Naive B cell (primary cell): ENCODE data around the gene WDR74. TPM values are rescaled to one million over a fixed set of nuclear protein-coding genes. Genes with fewer than 3 reads are reported as not detected.
A peak's percentile ranks its signal among the peaks of the same experiment; 100 is the strongest.
"Not testable (repeated sequence)": the region's sequence is repeated elsewhere in the genome, so short reads cannot be mapped to it uniquely, and the experiment has no call there.

Source experiments
- ATAC-seq, 2 donors: fragments of 150-1000 bp; cut with Tn5 transposase; 2 replicates each; pipeline ENCODE4 v1.10.0; 2021; ENCODE audit warnings: low read depth in 2 of 2, mild to moderate bottlenecking in 2 of 2, moderate library complexity in 2 of 2
- DNase-seq: peaks from one replicate; pipeline ENCODE4 v3.0.0; 2022
- H3K27ac Mint-ChIP-seq, 6 donors: one replicate each; pipeline ENCODE4 v1.8.0; 2020 to 2022; ENCODE audit warnings: mild to moderate bottlenecking in 6 of 6, mixed read lengths in 6 of 6, moderate library complexity in 5 of 6, inconsistent platforms in 2 of 6
- H3K27me3 Mint-ChIP-seq, 3 donors: one replicate each; pipeline ENCODE4 v1.8.0; 2021 to 2022; ENCODE audit warnings: mixed read lengths in 3 of 3, mild to moderate bottlenecking in 1 of 3
- H3K36me3 Mint-ChIP-seq, 2 donors: one replicate each; pipeline ENCODE4 v1.8.0; 2020 to 2022; ENCODE audit warnings: mixed read lengths in 2 of 2, inconsistent platforms in 1 of 2, mild to moderate bottlenecking in 1 of 2
- H3K4me1 Mint-ChIP-seq, 3 donors: one replicate each; pipeline ENCODE4 v1.8.0; 2020 to 2022; ENCODE audit warnings: mixed read lengths in 3 of 3, inconsistent platforms in 1 of 3, mild to moderate bottlenecking in 1 of 3, moderate library complexity in 1 of 3
- H3K4me3 Mint-ChIP-seq, 8 donors: one replicate each; pipeline ENCODE4 v1.8.0; 2020 to 2022; ENCODE audit warnings: mild to moderate bottlenecking in 8 of 8, mixed read lengths in 8 of 8, moderate library complexity in 8 of 8, inconsistent platforms in 2 of 8
- H3K9me3 Mint-ChIP-seq, 7 donors: one replicate each; pipeline ENCODE4 v1.8.0; 2020 to 2022; ENCODE audit warnings: mixed read lengths in 7 of 7, mild to moderate bottlenecking in 5 of 7, inconsistent platforms in 2 of 7, moderate library complexity in 1 of 7
- polyA plus RNA-seq, 6 donors: library from polyadenylated mRNA; unstranded; fragments of 300-500 nt; fragmentation: Illumina TruSeq; gene quantifications; one replicate each; pipeline ENCODE4 v1.2.3, GENCODE V29; 2021; ENCODE audit warnings: low read depth in 6 of 6

Gene WDR74
- polyA plus RNA-seq, 6 donors from 2014 or later: 42.0 to 77.0 (median 54.6) TPM

GRCh38 chr11:62842171-62842741 lies 2.9 kb upstream of the WDR74 start:
- Mint-ChIP-seq H3K36me3 (peaks cover 4 to 13% of the 10 kb centered on the region in 2 donors), H3K27me3 (no peaks in the 10 kb centered on the region), H3K4me3 (no peak overlapping the region), H3K4me1 (peaks cover 6 to 21% (median 18%) of the 10 kb centered on the region in 3 donors), H3K27ac (no peak overlapping the region), H3K9me3 (peaks cover 0 to 3% (median 0%) of the 10 kb centered on the region in 7 donors)
- ATAC-seq (no peak), DNase-seq (peak; percentile 27)

GRCh38 chr11:62841361-62842170 lies 2.2 kb upstream of the WDR74 start:
- H3K27me3 Mint-ChIP-seq: no peaks in the 10 kb centered on the region
- ATAC-seq (peak; percentile 56 to 59), DNase-seq (peak; percentile 91)
- peaks cover 0 to 3% (median 0%) of the 10 kb centered on the region in 7 donors for H3K9me3 Mint-ChIP-seq
- peaks cover 10 to 21% (median 20%) of the 10 kb centered on the region in 3 donors for H3K4me1 Mint-ChIP-seq
- no peak overlapping the region for H3K27ac Mint-ChIP-seq
- H3K4me3 Mint-ChIP-seq: no peak overlapping the region
- peaks cover 4 to 13% of the 10 kb centered on the region in 2 donors for H3K36me3 Mint-ChIP-seq

GRCh38 chr11:62840721-62841360 lies 1.5 kb upstream of the WDR74 start:
- DNase-seq, H3K9me3 Mint-ChIP-seq: not testable (repeated sequence)

GRCh38 chr11:62835336-62835735 lies 4.1 kb downstream of the WDR74 start:
- no peak for DNase-seq
- H3K9me3 Mint-ChIP-seq: peaks cover 0 to 3% (median 0%) of the 10 kb centered on the region in 7 donors
- H3K27me3 Mint-ChIP-seq: no peaks in the 10 kb centered on the region
- ATAC-seq: no peak
- peak overlapping the region in 1 of 6 donors; percentile 57 for H3K27ac Mint-ChIP-seq
- peaks cover 40 to 49% (median 43%) of the 10 kb centered on the region in 3 donors for H3K4me1 Mint-ChIP-seq
- H3K4me3 Mint-ChIP-seq: peak overlapping the region in 1 of 8 donors; percentile 90
- H3K36me3 Mint-ChIP-seq: peaks cover 10 to 21% of the 10 kb centered on the region in 2 donors

More at GRCh38 chr11:62840721-62841360, 1.5 kb upstream of the WDR74 start:
- H3K4me1 Mint-ChIP-seq: peaks cover 12 to 22% (median 21%) of the 10 kb centered on the region in 3 donors
- peak; percentile 26 to 31 for ATAC-seq
- not testable (repeated sequence) for H3K4me3 Mint-ChIP-seq, H3K27me3 Mint-ChIP-seq, H3K27ac Mint-ChIP-seq
- peaks cover 4 to 13% of the 10 kb centered on the region in 2 donors for H3K36me3 Mint-ChIP-seq

DNA sequence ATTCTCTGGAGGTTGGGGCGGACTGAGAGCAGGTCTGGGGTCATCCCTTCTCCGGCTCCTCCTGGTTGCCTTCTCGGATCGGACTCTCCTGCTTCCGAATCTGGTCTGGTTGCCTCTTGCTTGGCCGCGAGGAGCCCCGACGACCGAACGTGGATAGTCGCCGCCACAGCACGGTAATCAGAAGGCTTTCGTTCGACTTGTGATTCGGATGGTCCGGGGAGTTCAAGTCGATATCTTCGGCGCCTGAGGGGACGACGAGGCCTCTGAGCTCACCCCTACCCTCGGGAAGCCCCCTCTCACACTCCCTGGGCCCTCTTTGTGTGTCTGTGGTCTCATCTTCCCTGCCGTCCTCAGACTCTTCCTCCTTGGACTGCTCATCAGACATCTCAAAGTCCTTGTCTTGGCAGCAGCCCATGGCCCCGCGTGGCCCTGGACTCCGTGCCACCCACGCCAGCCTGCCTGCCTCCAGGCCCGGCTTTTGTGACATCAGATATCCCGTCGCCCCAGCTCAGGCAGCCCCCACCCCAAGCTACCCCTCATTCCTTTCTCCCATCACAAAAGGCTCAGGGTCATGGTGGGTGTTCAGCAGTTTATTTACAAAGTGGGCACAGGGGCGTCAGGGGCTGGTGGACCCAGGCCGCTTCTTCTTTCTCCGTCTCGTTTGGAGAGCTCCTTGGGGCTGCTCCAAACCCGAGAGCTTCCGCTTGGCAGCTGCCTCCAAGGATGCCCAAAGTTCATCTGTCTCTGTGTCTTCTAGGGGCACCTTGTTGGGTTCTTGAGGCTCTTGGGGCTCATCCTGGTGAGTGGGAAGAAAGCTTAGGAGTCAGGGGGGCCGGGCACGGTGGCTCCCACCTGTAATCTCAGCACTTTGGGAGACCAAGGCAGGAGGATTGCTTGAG lies 6.8 kb downstream of the WDR74 start, which contains the start of gene TEX54:
Gene TEX54, minus strand, starts transcription at position 506 of the 899 bp plus-strand sequence.
- no peaks in the 10 kb centered on the region for H3K9me3 Mint-ChIP-seq
- DNase-seq (no peak), ATAC-seq (peak; percentile 2 to 3)
- H3K27me3 Mint-ChIP-seq: no peaks in the 10 kb centered on the region
- peak within 1 kb of the TSS; percentile 97 to 100 (median 99) for H3K27ac Mint-ChIP-seq
- peaks cover 9 to 11% of the 10 kb centered on the region in 2 donors for H3K36me3 Mint-ChIP-seq
- peaks cover 38 to 55% (median 47%) of the 10 kb centered on the region in 3 donors for H3K4me1 Mint-ChIP-seq
- peak within 1 kb of the TSS; percentile 90 to 100 (median 98) for H3K4me3 Mint-ChIP-seq

GRCh38 chr11:62831520-62832335 lies 7.7 kb downstream of the WDR74 start, which contains the start of gene STX5:
TSS of gene STX5 (minus strand) at chr11:62832051. CDS start at chr11:62831243, 808 bp downstream.
- H3K27me3 Mint-ChIP-seq: no peaks in the 10 kb centered on the region
- peaks cover 6 to 15% of the 10 kb centered on the region in 2 donors for H3K36me3 Mint-ChIP-seq
- H3K4me3 Mint-ChIP-seq: peak within 1 kb of the TSS; percentile 90 to 100 (median 98)
- H3K4me1 Mint-ChIP-seq: peaks cover 39 to 55% (median 52%) of the 10 kb centered on the region in 3 donors
- ATAC-seq (peak; percentile 82 to 85), DNase-seq (peak; percentile 100)
- H3K27ac Mint-ChIP-seq: peak within 1 kb of the TSS; percentile 97 to 100 (median 99)
- H3K9me3 Mint-ChIP-seq: no peaks in the 10 kb centered on the region

DNA sequence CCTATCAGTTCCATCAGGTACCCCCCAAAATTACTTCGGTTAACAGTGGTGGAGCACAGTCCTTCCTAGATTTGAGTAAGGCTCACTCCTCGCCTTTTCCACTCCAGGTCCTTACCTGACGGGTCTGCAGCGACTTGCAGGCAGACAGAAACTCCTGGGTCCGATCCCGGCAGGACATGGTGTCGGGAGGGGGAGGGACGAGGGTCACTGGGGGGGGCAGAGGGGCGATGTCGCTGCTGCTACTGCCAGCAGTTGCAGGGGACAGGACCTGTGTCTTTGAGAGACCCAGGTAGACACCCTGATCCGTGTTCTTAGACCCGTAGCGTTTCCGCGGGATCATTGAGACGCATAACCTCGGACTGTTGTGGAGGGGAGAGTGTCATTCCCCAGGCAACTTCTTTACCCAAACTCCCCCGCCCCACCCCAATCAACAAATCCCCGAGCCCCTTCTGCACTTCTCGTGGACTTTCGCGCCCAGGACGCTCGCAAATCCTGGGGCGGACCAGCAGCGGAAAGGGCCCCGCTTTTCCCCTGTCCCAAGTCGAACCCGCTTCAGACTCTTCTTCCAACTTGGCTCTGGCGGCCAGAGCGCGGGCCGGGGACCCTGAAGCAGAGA lies 8.4 kb downstream of the WDR74 start:
- Mint-ChIP-seq H3K9me3 (no peaks in the 10 kb centered on the region), H3K27me3 (no peaks in the 10 kb centered on the region), H3K4me1 (peaks cover 35 to 52% (median 51%) of the 10 kb centered on the region in 3 donors), H3K36me3 (peaks cover 6 to 15% of the 10 kb centered on the region in 2 donors), H3K4me3 (peak overlapping the region; percentile 90 to 100 (median 98)), H3K27ac (peak overlapping the region; percentile 97 to 100 (median 99))
- DNase-seq (no peak), ATAC-seq (peak in 1 of 2 donors; percentile 0)

- not testable (repeated sequence) for H3K4me3 Mint-ChIP-seq, ATAC-seq, H3K9me3 Mint-ChIP-seq, H3K27ac Mint-ChIP-seq, H3K27me3 Mint-ChIP-seq, DNase-seq
- peaks cover 3 to 11% of the 10 kb centered on the region in 2 donors for H3K36me3 Mint-ChIP-seq
- H3K4me1 Mint-ChIP-seq: peaks cover 24 to 45% (median 42%) of the 10 kb centered on the region in 3 donors
Measured at GRCh38 chr11:62828130-62828529, 11.3 kb downstream of the WDR74 start.

- no peak for ATAC-seq
- Mint-ChIP-seq H3K27me3 (no peaks in the 10 kb centered on the region), H3K4me3 (no peak overlapping the region), H3K9me3 (no peaks in the 10 kb centered on the region), H3K27ac (peak overlapping the region in 2 of 6 donors; percentile 52 to 55), H3K36me3 (peaks cover 3 to 30% of the 10 kb centered on the region in 2 donors), H3K4me1 (peaks cover 11 to 22% (median 15%) of the 10 kb centered on the region in 3 donors)
- DNase-seq: no peak
Measured at GRCh38 chr11:62823677-62824076, 15.7 kb downstream of the WDR74 start.

DNA sequence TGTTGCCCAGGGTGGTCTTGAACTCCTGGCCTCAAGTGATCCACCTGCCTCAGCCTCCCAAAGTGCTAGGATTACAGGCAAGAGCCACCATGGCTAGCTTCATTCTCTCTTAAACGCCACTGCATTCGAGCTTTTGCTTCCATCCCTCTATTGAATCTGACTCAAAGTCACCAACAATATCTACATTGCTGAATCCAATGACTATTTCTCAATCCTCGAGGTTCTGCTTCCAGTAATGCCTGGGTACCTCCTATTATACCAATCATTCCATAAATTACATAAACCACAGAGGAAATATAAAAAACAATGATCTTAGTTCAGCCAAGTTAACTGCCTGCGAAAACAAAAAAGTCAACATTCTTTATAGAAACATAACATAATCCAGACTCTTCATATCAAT lies 22.3 kb downstream of the WDR74 start:
- H3K9me3 Mint-ChIP-seq: no peaks in the 10 kb centered on the region
- H3K4me1 Mint-ChIP-seq: peaks cover 0 to 4% (median 0%) of the 10 kb centered on the region in 3 donors
- peaks cover 0 to 8% of the 10 kb centered on the region in 2 donors for H3K36me3 Mint-ChIP-seq
- H3K27ac Mint-ChIP-seq: peak overlapping the region in 2 of 6 donors; percentile 58 to 78
- peak overlapping the region in 1 of 8 donors; percentile 15 for H3K4me3 Mint-ChIP-seq
- no peaks in the 10 kb centered on the region for H3K27me3 Mint-ChIP-seq
- ATAC-seq (no peak), DNase-seq (no peak)

GRCh38 chr11:62816557-62816956 lies 22.8 kb downstream of the WDR74 start:
- DNase-seq (no peak), ATAC-seq (no peak)
- peak overlapping the region in 4 of 6 donors; percentile 27 to 58 (median 32) for H3K27ac Mint-ChIP-seq
- no peaks in the 10 kb centered on the region for H3K27me3 Mint-ChIP-seq
- H3K9me3 Mint-ChIP-seq: no peaks in the 10 kb centered on the region
- H3K4me1 Mint-ChIP-seq: peaks cover 0 to 7% (median 0%) of the 10 kb centered on the region in 3 donors
- no peak overlapping the region for H3K4me3 Mint-ChIP-seq
- H3K36me3 Mint-ChIP-seq: peaks cover 0 to 7% of the 10 kb centered on the region in 2 donors
